MCF 10A (cell line): ENCODE measurements around the gene DMBT1. TPM values are rescaled to one million over a fixed set of nuclear protein-coding genes. Genes with fewer than 3 reads are reported as not detected.

Experiments
- BruUV-seq: library from RNA; stranded (reverse); fragments of 400-500 nt; replicated peaks from 2 replicates; lab custom pipeline; 2021; lab: Mats Ljungman, UMichigan
- CTCF ChIA-PET: fragments of 300-600 bp; sonication (Branson Sonifier 250); formaldehyde crosslinking; extraction: SDS; loops from one replicate; lab custom pipeline; 2021; ENCODE audit warnings: antibody characterized with exemption, inconsistent platforms; lab: Yijun Ruan, JAX
- POLR2A ChIA-PET: fragments of 300-600, 350-650 bp; sonication (Branson Sonifier 250); formaldehyde crosslinking; extraction: SDS; loops from one replicate; lab custom pipeline; 2020; ENCODE audit warnings: antibody characterized with exemption, inconsistent platforms; lab: Yijun Ruan, JAX
- DNase-seq: peaks from one replicate; pipeline ENCODE4 v3.0.0-alpha.2; 2018; ENCODE audit not compliant: unreplicated experiment
- H3K27ac Mint-ChIP-seq: one replicate; pipeline ENCODE4 v1.8.0; 2022; ENCODE audit warnings: mild to moderate bottlenecking, low read depth, mixed read lengths; ENCODE audit not compliant: unreplicated experiment
- H3K27me3 Mint-ChIP-seq: one replicate; pipeline ENCODE4 v1.8.0; 2022; ENCODE audit warnings: mixed read lengths; ENCODE audit not compliant: insufficient read depth, unreplicated experiment
- H3K36me3 Mint-ChIP-seq: one replicate; pipeline ENCODE4 v1.8.0; 2022; ENCODE audit warnings: mild to moderate bottlenecking, moderate library complexity, mixed read lengths; ENCODE audit not compliant: insufficient read depth, unreplicated experiment
- H3K4me1 Mint-ChIP-seq: one replicate; pipeline ENCODE4 v1.8.0; 2022; ENCODE audit warnings: mixed read lengths; ENCODE audit not compliant: insufficient read depth, unreplicated experiment
- H3K4me3 Mint-ChIP-seq: one replicate; pipeline ENCODE4 v1.8.0; 2022; ENCODE audit warnings: mild to moderate bottlenecking, moderate library complexity, mixed read lengths; ENCODE audit not compliant: unreplicated experiment
- H3K9me3 Mint-ChIP-seq: one replicate; pipeline ENCODE4 v1.8.0; 2022; ENCODE audit warnings: mixed read lengths; ENCODE audit not compliant: unreplicated experiment
- CTCF ChIP-seq: fragments of 200-600 bp; IDR thresholded peaks from one replicate; pipeline ENCODE4 v1.8.0; 2022; ENCODE audit warnings: antibody characterized with exemption, mild to moderate bottlenecking; ENCODE audit not compliant: unreplicated experiment
- intact Hi-C: fragments of 100-400 bp; cut with micrococcal nuclease; formaldehyde crosslinking; loops from 2 replicates; pipeline ENCODE4 v1.14.1; 2022
- total RNA-seq: library from RNA; stranded (reverse); gene quantifications from 2 replicates; pipeline ENCODE4 v1.2.3, GENCODE V29; 2022

The DMBT1 gene
- total RNA-seq, 1 experiment from 2014 or later: 7.6 TPM

GRCh38 chr10:122526892-122527291 is 33.7 kb upstream of the DMBT1 start:
- ChIA-PET POLR2A (no interaction called here), CTCF (interaction anchor here (2.4 kb wide), 1 partner anchor 39 kb away, joined by 5 read pairs; no protein-coding TSS in a partner anchor)
- H3K27ac Mint-ChIP-seq: no peak overlapping the region
- no peak for DNase-seq
- TF ChIP-seq CTCF: no peak
- no peak overlapping the region for H3K4me3 Mint-ChIP-seq
- H3K36me3 Mint-ChIP-seq: no peaks in the 10 kb centered on the region
- H3K9me3 Mint-ChIP-seq: peaks cover 6% of the 10 kb centered on the region
- H3K4me1 Mint-ChIP-seq: peaks cover 11% of the 10 kb centered on the region
- intact Hi-C loops: no loop called here
- no TSS peak for BruUV-seq
- H3K27me3 Mint-ChIP-seq: peaks cover 7% of the 10 kb centered on the region

GRCh38 chr10:122530177-122530576 is 30.4 kb upstream of the DMBT1 start:
- Mint-ChIP-seq H3K4me1 (peaks cover 15% of the 10 kb centered on the region), H3K27me3 (peaks cover 7% of the 10 kb centered on the region), H3K36me3 (no peaks in the 10 kb centered on the region), H3K4me3 (no peak overlapping the region), H3K9me3 (no peaks in the 10 kb centered on the region), H3K27ac (no peak overlapping the region)
- no peak for TF ChIP-seq CTCF
- no peak for DNase-seq
- POLR2A ChIA-PET: no interaction called here
- CTCF ChIA-PET: interaction anchor here (0.6 to 0.7 kb wide), 2 partner anchors 9 to 36 kb away, joined by 3 read pairs; no protein-coding TSS in a partner anchor
- no TSS peak for BruUV-seq
- intact Hi-C loops: no loop called here

- no TSS peak for BruUV-seq
- intact Hi-C loops: no loop called here
Measured at GRCh38 chr10:122531261-122531660, 29.3 kb upstream of the DMBT1 start.

GRCh38 chr10:122531939-122532338 is 28.6 kb upstream of the DMBT1 start:
- Mint-ChIP-seq H3K36me3 (no peaks in the 10 kb centered on the region), H3K4me3 (no peak overlapping the region), H3K9me3 (no peaks in the 10 kb centered on the region), H3K27me3 (peaks cover 7% of the 10 kb centered on the region), H3K4me1 (peaks cover 15% of the 10 kb centered on the region), H3K27ac (no peak overlapping the region)
- DNase-seq: peak; percentile 70
- POLR2A ChIA-PET: interaction anchor here (0.9 to 1.4 kb wide), 2 partner anchors 9 to 48 kb away, joined by 3 to 7 read pairs; no protein-coding TSS in a partner anchor
- intact Hi-C loops: no loop called here
- TF ChIP-seq CTCF: no peak
- CTCF ChIA-PET: no interaction called here
- no TSS peak for BruUV-seq

More at GRCh38 chr10:122531261-122531660, 29.3 kb upstream of the DMBT1 start:
- no peaks in the 10 kb centered on the region for H3K9me3 Mint-ChIP-seq
- no peak overlapping the region for H3K4me3 Mint-ChIP-seq
- H3K36me3 Mint-ChIP-seq: no peaks in the 10 kb centered on the region
- no peak for DNase-seq
- no peak for TF ChIP-seq CTCF
- H3K27me3 Mint-ChIP-seq: peaks cover 7% of the 10 kb centered on the region
- ChIA-PET POLR2A (interaction anchor here (0.9 to 1.4 kb wide), 2 partner anchors 10 to 48 kb away, joined by 3 to 7 read pairs; no protein-coding TSS in a partner anchor), CTCF (no interaction called here)
- no peak overlapping the region for H3K27ac Mint-ChIP-seq
- peaks cover 15% of the 10 kb centered on the region for H3K4me1 Mint-ChIP-seq
